T-helper 1 cell (primary cell): Measurements from ENCODE around the gene NRXN2.

Experiments used
- DNase-seq, 5 donors: peaks; one replicate each; pipeline ENCODE4 v3.0.0-alpha.2; 2012 to 2020
- total RNA-seq, 4 donors: gene quantifications; one replicate each; lab custom pipeline; 2026; lab: John Stamatoyannopoulos, UW

NRXN2 gene
- total RNA-seq = 0.15 to 0.76 (median 0.43) reads per million in 4 donors

DNA sequence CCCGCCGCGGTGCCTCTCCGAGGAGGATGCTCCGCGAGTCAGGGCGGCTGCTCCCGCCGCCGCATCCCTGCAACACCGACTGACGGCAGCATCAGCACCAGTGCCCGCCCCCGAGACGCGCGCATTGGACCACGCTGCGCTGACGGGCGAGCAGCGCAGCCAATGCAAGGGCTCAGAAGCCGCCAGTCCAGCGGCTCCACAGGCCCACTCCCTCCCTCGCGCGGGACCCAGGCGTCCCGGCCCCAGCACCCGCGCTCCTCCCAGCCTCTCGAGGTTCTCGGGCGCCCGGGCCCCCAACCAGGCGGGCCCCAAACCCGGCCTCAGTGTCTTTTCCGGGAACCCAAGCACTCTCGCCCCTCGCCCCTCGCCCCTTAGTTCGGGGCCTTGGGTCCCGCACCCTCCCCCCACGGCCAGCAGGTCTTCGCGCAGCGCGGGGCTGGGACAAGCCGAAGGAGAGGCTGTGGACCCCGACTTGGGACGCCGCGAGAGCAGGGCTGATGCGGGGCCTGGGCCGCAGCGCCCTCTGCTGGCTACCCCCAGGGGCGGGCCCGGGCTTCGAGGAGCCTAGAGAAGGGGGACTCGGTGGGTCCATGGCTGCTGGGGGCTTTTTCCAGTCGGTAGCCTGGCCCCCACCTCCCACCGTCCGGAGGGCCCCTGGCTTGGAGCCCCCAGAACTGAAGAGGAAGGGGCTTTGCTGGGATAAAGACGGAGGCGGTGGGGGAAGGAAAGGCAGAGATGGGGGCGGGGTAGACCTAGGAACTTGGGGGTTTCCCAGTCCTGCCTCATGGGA, at the start of gene NRXN2:
NRXN2 (minus strand) TSS at position 81 of the 790 bp plus-strand sequence. CDS start 9,498 bp downstream, outside the sequence.
- peak; percentile 73 to 92 (median 80) for DNase-seq

DNA sequence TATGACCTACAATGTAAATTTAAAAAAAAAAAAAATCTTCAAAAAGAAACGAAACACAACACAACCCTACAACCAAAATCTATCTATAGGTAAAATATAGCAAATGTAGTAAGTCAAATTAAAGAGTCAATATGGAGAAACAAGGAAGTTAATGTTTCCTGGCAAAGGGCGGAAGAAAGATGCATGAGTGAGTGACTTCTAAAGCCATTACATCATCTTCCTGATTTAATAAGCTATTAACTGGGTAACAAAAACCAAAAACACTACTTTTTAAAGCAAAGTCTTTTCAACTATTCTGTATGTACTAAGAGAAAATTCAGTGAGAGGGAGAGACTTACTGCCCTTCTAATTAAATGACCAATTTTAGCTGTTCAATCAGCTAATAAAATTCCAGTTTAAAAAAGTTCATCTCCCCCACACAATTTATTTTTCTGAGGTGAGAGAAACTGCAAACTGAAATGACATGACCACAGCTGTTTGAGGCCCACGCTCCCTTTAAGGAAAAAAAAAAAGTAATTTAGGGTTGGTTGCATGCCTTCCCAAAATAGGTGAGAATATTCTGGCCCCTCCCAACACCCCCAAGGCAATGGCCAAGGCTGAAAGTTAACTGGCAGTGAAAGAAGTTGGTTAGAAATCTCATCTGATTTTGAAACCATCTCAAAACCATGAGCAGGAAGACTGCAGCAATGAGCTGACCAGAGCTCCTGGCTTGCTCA, 49.5 kb upstream of the NRXN2 start:
- peak in 1 of 5 donors; percentile 44 for DNase-seq

DNA sequence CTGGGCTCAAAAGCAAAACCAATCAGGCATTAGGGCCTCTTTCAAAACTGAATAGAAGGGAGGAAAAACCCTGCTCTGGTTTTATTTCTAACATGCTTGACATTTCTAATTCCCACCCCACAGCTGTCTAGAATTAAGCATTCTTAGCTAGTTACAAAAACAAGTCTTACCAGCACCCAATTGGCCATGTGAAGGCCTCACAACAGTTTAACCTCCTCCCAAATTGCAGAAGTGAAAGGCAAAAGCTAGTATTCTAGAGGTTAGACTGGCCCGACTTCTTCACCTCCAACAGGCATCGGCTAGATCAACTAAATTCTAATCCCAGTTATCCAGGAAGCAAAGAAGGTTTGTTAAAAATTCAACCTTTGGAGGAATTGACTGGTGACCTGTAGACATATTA, 48.9 kb upstream of the NRXN2 start:
- DNase-seq = no peak

DNA sequence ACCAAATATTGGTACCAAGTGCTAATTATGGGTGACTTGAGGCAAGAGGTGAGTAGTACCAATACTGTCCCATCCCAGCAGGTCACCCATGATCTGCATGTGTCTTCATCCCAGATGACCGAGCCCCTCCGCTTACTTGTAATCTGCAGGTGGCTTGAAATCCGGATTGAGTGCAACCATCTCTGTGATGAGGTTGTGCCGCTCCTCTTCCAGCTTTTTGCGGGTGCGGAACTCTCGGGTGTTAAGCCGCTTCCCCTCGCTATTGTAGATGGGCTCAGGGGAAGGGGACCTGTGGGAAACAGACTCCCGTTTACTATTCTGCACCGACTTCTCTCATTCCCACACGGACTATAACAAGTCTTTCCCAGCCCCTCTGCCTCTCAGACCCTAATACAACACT, 47.1 kb upstream of the NRXN2 start:
- DNase-seq = no peak

DNA sequence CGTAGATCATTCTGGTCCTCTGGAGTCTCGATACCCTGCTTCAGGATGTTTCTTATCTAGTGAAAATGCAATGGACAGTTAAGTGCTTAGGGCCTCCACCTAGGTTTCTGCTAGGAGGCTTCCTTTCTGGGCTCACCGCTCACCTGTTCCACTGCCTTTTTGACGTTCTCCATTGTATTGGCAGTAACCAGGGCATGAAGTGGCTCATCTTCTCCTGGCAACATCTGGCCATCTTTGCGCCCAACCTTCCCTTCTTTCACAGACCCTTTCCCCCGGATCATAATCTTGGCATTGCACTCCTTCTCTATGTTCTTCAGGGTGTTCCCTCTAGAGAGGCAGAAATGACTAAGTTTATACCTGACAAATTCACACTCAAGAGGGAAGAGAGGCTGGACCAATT, 46.3 kb upstream of the NRXN2 start:
- no peak for DNase-seq

DNA sequence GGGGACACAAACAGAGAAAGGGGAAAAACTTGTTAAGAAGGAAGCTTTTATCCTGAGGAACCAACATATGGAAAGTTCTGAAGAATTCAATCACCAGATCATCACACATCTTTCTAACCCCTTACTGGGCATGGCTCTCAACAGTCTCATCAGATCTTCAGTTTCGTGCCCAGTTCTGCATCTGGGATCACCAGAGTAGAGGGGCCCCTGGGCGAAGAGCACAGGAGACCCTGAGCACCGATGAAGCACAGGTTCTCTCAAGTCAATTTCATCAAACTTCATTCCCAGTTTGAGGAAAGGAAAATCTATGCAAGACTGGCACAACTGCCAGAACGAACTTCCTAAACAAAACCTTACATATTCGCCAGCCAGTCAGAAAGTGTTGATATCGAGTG, 45.3 kb upstream of the NRXN2 start:
- DNase-seq = no peak

DNA sequence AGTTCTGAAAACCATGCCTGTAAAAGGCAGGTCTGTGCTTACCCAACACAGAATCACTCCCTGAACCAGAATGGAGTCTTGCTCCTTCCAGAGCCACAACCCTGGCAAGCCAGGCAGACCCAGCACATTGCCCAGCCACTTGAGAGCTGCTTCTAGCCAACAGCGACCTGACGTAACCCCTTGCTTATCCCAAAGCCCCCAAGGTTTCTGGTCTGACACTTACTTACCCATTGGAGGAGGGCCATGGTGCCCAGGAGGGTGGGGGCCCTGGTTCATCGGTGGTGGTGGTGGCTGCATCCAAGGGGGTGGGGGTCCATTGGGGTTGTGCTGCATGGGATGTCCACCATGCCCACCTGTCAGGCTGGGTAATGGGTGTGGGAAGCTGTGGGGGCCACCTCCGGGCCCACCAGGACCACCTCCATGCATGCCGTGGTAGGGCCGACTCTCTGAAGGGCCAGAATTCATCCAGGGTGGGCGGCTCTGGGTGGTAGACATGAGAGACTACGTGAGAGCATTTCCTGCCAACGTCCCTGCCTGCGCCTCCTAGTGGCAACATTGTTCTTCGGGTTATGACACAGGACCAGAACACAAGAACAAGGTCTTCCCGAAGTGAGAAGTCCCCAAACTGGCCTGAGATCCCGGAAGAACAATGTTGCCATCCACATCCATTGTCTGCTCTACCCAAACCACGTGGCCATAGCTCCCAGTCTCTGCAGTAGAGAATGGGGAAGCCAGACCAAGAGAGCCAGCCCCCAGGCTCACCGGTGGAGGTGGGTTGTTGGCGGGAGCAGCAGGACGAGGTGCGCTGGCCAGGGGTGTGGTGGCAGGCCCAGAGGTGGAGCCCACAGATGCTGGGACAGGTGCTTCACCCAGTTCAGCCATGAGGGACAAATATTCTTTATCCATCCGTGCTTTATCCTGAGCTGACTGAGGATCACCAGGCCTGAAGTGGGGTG, 44.6 kb upstream of the NRXN2 start:
- peak; percentile 50 to 86 (median 73) for DNase-seq

DNA sequence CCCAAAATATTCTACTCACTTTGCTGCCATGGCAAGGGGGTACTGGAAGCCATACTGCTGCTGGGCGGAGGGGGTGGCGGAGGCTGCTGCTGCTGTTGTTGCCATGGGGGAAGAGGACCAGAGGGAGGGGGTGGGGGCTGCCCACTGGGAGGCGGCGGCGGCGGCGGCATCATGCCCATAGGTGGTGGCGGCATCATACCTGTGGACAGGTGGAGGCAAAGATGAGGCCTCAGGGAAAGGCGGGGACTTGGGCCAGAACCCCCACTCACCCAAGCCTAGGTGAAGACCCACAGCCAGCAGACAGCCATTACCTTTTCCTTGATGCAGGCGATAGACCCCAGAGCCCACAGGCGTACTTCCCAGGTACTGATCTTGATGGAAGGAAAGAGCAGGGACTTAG, 43.9 kb upstream of the NRXN2 start:
- DNase-seq = no peak

DNA sequence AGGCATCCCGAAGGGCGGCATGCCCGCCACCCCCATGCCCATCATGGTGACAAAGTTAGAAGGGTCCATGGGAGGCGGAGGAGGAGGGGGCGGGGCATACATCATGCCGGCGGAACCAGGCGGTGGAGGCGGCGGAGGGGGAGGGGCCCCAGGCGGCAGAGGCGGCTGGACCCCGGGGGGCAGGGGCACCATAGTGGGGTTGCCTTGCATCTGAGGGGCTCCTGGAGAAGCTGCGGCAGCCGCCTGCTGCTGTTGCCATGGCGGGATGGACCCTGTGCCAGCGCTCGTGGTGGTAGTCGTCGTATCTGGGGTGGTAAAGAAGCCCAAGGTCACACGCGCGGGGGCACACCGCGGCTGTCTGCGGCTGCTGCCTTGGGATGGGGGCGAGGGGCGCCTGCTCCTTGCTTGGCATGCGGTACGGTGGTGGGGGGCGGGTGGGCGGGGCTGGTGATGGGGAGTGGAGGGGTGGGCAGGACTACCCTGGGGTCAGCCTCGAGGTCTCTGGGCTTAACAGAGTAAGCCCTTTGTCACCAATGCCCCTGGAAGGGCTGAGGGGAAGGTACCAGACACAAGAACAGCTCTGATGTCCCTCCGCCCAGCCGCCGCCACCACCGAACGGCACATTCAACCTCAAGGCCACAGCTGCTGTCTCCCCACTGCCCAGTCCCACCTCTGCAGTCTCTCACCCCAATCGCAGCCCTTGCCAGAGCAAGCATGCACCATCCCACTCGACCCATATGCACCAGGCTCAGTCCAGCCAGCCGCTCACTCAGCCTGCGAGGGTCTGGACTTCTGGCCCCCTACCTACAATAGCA, 43.1 kb upstream of the NRXN2 start:
- DNase-seq = no peak

DNA sequence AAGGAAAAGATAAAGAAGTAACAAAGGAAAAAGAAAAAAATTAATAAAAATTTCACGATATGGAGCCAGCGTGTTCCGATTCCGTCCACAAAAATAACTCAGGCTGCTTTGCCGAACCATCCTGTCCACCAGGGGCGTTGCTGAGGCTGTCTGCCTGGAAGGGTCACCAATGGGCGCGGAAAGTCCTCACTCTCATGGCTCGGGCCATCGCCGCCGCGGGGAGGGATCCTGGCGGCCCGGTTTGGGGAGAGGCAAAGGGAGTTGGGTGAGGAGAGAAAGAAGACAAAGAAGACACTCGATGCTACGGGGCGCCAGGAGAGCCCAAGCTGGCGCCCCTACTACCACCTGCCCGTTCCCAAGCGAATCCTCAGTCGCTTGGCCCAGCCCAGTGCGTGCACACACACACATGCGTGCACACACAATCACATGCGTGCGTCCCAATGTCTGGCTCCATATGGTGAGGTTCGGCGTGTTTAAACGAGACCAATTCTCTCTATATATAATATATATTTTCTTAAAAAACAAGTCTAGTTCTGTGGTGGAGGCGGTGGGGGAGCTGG, 42.4 kb upstream of the NRXN2 start:
- no peak for DNase-seq

DNA sequence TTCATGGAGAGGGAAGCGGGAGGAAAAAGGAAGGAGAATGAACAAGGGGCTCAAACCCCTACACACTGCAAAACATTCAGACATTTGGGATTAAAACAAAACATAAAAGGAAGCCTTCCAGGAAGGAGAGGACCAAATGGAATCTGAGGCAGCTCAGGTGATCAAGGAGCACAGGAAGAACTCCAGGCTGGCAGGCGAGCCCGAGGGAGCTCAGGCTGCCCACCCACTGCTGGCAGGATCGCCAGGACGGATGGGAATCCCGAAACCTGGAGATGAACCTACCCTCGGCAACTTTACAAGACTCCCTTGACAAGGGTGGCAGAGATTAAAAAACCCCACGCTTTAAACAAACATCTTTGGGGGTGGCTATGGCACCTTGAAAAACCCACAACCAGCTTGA, 41.8 kb upstream of the NRXN2 start:
- no peak for DNase-seq

DNA sequence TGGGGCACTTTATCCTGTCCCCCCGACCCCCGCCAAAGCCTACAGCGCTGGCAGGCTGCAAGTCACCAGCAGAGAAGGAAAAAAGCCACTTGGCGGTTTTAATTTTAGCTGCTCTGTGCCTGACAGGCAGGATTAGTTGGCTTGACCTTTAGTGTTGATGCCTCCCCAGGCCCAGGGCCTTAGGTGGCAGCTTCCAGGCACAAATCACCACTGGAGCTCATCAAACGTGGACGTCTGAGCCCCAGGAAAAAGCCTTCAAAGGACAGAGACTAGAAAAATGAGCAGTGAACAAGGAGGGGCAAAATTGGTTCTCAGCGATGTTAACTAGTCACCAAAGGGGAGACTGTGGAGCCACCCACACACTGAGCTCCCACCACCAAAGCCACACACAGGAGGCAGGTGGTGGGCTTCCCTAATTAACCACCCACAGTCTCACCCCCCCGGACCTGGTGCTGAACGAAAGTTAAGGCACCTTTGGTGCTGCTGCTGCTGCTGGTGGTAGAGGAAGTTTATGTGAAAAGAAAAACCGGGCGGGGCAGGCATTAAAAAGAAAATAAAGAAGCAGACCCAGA, 41.1 kb upstream of the NRXN2 start:
- peak in 3 of 5 donors; percentile 53 to 67 (median 62) for DNase-seq

DNA sequence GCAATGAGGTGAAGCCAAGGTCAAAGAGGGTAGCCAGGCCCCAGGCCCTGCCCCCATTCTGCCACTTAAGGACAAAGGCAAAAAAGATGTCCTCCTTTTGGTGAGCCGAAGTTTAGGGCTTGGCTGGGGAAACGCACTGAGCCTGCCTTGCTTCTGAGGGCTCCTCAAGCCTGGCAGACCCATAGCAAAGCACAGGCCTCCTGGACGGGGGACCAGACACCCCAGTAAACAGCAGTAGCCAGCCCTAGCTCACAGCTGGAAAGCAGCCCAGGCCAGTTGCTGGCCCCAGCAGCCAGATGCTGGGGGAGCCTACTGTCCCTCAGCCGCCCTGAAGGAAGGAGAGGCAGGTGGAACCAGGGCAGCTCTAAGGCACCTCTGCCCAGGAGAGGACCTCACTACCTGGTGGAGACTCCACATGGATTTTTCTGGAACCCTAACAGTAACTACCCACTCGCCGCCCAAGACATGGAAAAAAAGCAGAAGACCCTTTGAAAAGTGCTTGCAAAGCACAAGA, 40.6 kb upstream of the NRXN2 start:
- DNase-seq = no peak

DNA sequence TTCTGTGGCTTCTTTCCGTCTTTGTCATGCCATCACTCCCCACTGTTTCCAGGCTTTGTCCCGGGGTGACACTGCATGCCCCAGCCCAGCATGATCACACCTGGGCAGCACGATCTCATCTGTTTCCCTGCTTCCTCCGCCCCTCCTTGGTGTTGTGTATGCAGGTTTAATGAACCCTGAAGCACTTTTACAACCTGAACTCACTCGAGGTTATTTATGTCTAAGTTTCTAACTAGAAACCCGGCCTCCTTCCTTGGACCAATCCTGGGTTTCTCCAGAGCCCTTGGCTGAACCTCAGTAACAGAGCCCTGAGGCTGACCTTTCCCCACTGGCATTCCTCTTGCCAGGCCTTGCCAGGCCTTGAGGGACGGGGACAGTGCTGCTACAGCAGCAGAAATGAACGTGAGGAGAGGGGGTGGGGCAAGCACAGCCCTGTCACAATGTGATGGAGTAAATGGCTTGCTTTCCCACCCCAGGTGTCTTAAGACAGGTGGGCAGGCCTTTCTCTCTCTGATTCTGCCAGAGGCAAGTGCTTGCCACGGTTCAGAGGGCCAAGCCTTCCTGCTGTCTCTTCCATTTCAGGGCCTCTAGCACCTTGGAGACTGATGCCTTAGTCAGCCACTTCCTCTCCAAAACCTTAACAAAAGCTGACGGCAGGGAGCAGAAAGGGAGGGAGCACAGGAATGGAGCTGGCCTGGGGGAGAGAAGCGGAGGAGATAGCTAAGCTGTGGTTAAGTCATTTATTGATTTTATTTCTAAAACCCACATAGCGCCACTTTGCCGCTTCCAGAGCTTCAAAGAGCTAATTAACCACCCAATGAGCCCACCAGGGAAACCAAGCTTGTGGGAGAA, 39.9 kb upstream of the NRXN2 start:
- peak in 1 of 5 donors; percentile 41 for DNase-seq

DNA sequence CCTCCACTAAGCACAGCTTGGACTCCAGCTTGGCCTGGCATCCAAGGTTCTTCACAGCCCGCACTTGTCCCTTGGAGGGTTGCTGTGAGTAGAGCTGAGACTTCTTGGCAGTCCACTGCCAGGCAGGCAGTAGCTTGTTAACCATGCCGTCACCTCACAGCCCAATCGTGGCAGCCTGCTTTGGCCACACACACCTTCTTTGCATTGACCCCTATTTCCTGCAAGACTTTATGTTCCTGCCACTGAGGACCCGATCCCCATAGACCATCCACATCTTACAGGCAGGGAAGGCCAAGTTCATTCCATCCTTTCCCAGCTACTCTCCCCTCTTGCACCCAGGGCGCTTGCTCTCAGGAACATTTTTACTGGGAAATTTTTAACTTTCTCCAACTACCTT, 39.3 kb upstream of the NRXN2 start:
- DNase-seq = no peak

DNA sequence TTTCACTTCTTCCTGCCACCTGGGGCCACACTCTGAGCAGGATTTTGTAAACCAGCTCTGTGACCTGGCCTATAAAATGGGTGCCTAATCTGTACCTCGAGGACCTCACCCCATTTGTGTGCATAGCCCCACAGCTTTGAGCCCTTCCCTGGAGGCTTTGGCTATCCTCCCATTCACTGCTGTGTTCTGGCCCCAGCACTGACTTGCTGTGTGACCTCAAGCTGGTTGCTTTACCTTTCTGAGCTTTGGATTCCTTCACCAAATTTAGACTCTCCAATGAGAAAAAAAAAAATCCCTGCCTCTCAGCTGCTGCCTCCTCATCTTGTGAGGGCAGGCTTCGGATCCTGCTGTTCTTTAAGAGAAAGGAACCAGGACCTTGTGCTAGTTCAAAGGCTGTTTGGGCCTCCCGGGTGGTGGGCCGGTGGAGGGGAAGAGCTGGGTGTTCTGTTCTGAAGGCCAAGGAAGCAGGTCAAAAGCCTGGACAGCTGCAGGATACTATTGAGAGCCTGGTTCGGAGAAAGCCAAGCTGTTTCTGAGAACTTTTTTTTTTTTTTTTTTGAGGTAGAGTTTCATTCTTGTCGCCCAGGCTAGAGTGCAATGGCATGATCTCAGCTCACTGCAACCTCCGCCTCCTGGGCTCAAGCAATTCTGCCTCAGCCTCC, 37.9 kb upstream of the NRXN2 start:
- peak in 1 of 5 donors; percentile 70 for DNase-seq

DNA sequence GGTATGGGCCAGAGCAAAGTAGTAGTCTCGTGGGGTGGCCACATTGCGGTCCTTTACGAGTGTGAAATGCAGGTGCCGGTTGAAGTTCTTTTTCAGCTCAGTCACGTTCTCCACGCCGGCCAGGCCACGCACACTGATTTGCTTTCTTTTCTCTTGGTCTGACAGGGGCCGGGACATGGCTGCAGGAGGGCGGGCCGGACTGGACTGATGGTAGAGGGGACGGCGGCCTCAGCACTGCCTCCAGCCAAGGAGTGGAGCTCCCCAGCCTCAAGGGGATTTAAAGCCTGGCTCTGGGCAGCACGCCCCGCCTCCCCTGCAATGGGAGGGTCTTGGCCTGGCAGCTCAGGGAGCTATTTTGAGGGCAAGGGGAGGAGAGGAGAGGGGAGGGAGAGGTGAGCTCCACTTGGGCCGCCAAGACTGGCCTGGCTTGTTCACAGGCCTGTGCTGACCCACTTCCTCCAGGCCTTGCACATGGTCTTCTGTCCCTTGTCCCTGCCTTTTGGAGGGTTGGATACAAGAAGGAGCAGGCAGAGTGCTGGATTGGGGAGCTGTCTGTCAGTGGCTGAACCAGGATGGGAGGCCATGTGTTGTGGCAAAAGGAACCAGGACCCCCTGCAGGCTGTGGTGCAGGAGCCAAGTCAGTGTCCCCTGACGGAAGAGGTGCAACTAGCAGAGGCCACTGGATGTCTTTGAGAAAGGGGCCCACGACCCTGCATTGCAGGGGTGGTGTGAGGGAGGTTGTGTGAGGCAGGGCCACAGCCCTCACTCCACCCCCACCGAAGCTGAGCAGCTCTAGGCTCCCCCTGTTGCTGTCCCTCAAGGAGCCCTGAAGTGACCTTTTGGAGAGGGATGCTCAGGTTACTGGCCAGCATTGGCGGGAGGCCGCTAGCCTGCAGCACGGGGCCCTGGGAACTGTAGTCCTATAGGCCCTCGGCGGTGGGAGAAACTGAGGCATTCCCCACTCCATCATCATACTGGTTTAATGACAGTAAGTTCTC, 37.0 kb upstream of the NRXN2 start, which contains the start of gene PYGM:
PYGM (minus strand) TSS at position 253 of the 998 bp plus-strand sequence; CDS start at position 177, 76 bp downstream.
- DNase-seq = no peak

DNA sequence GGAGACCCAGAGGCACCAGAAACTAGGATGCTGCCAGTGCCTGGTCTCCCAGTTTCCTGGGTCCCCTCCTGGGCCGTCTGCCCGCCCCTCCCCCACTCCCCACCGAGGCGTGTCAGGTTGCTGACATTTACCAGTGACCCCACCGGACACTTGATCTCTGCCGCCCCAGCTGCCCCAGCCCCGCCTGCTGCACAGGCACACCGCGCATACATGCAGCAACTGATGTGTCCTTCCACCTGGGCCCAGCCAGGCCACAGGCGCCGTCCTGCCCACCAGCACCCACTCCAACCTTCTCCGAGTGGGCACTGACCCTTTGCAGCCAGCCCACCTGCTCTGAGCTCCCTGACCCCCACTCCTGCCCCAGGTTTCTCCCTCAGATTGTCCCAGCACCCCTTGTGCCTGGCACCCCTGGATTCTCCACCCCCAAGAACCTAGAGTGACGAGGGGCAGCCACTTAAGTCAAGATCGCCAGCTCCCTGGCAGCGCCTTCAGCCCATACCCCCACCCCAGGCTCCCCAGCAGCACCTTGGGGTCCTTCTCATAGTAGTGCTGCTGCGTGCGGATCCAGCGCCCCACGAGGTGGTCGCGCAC, 36.2 kb upstream of the NRXN2 start:
- no peak for DNase-seq
